Erythroblast (primary cell): ENCODE measurements around the gene BACH2.

Experiments
- GATA1 ChIP-seq: IDR thresholded peaks from 2 replicates; pipeline ENCODE4 v1.6.1; 2011; ENCODE audit warnings: low read depth, mild to moderate bottlenecking, control low read depth, low read length, moderate library complexity
- POLR2A ChIP-seq: IDR thresholded peaks from 2 replicates; pipeline ENCODE4 v1.6.1; 2011; ENCODE audit warnings: mild to moderate bottlenecking, low read length

- TF ChIP-seq POLR2A = no peak
- TF ChIP-seq GATA1 = no peak
Observed at GRCh38 chr6:89895276-89895874, 401.3 kb downstream of the BACH2 start.
